GM10248 (cell line): ENCODE data around the gene SH3BGRL2.

Experiments used
- CTCF ChIA-PET: fragments of 300-600 bp; sonication (Branson Sonifier 250); formaldehyde crosslinking; extraction: SDS; loops from one replicate; lab custom pipeline; 2021; ENCODE audit warnings: antibody characterized with exemption; lab: Yijun Ruan, JAX
- POLR2A ChIA-PET: fragments of 350-650 bp; sonication (Branson Sonifier 250); formaldehyde crosslinking; extraction: SDS; loops from one replicate; lab custom pipeline; 2020; ENCODE audit warnings: antibody characterized with exemption; lab: Yijun Ruan, JAX
- DNase-seq: peaks from one replicate; pipeline ENCODE4 v3.0.0; 2012; ENCODE audit errors: extremely low spot score
- CTCF ChIP-seq: IDR thresholded peaks from 2 replicates; pipeline ENCODE4 v1.5.1; 2012; ENCODE audit warnings: mild to moderate bottlenecking, low read depth; ENCODE audit errors: extremely low read depth, missing control alignments, control extremely low read depth

Gene SH3BGRL2

DNA sequence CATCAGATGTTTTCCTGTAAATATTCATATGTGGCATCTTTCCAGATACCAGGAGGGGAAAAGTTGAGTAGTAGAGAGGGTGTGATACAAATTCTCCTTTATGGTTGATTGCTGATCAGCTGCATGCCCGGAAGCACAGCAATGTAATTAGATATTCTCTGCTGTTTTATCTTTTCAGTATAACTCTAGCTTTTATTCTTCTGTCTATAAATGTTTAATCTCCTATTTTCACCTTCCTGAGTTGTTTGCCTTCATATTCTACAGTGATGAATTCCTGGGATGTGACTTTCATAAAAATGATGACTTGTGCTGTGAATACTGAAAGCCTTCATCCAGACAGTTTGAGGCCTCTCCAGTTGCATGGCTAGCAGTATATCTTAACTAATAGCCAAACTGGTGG, 53.7 kb downstream of the SH3BGRL2 start:
- DNase-seq, result no peak
- TF ChIP-seq CTCF, result no peak
- ChIA-PET POLR2A (no interaction called here), CTCF (no interaction called here)

GRCh38 chr6:79686707-79687309, 55.7 kb downstream of the SH3BGRL2 start:
- CTCF ChIA-PET, result no interaction called here
- POLR2A ChIA-PET, result no interaction called here
- DNase-seq, result no peak
- TF ChIP-seq CTCF, result no peak

DNA sequence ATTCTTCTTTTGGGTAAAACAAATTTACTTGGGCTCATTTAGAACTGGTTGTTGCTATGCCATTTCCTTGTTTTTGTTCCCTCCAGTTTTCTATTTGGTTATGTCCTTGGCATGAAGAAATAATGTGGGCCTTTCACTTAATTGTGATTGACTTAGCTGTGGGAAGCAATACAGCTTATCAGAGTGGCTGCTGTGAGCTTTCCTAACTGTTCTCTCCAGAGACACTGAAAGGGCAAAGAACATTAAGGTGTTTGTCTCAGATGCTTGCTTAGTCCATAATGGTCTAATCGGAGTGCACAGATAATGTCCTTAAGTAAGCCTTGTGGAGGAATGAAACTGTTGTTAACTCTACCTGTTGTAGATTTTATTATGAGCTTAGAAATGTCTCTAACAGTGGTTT, 56.6 kb downstream of the SH3BGRL2 start:
- ChIA-PET POLR2A (no interaction called here), CTCF (interaction anchor here (2.0 kb wide), 1 partner anchor 22 kb away, joined by 5 read pairs; no protein-coding TSS in a partner anchor)
- TF ChIP-seq CTCF, result no peak
- no peak for DNase-seq

GRCh38 chr6:79694156-79694555, 63.0 kb downstream of the SH3BGRL2 start:
- CTCF ChIA-PET, result interaction anchor here (1.0 to 1.5 kb wide), 4 partner anchors 12 to 35 kb away, joined by 3 to 4 read pairs (median 3); no protein-coding TSS in a partner anchor
- TF ChIP-seq CTCF, result no peak
- POLR2A ChIA-PET, result no interaction called here
- no peak for DNase-seq

DNA sequence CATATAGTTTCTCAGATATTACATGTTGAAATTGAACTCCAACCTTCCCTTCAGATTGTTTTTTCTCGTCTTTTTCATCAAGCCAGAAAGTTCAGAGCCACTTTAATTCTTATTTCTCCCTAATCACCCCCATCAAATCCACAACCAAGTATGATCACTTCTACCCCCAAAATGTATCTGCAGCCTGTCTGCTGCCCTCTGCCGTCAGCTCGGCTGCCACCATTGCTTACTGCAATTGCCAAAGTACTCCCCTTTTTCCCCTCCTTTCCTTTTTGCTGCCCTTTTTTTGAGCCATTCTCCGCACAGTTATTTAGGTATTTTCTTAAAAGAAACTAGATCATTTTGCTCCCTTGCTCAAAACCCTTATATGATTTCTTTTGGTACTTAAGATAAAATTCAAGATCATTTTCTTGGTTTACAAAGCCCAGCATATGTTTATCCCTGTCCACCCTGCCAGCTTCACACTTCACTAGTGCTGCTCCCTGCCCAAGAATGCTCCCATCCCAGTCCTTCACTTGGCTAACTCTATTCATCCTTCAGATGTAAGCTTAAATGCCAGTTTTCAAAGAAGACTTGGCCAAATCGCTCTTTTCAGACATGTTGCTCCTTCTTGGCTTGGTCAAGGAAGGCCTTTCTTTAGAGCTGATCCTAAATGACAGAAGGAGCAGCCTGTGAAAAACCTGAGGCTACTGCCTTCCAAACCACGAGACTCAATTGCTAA, 63.7 kb downstream of the SH3BGRL2 start:
- DNase-seq, result no peak
- no peak for TF ChIP-seq CTCF
- ChIA-PET CTCF (interaction anchor here (1.0 to 1.5 kb wide), 4 partner anchors 11 to 34 kb away, joined by 3 to 4 read pairs (median 3); no protein-coding TSS in a partner anchor), POLR2A (no interaction called here)

DNA sequence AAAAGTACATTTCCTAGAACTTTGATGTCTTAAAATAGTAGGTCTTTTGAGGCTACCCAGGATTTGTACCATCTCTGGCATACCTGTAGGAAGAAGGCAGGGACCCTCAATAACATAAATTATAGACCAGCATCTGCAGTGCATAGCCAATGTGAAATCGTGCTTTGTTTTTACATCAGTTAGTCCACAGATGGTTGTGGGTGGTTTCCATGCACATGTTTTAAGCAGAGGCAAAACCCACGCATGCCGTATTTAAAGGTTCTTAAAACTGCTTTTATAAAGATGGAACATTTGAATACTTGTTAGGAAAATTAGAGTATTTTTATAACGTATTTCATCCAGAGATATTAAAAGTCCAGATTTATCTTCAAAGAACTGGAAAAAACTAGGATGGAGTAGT, 66.3 kb downstream of the SH3BGRL2 start:
- POLR2A ChIA-PET, result no interaction called here
- DNase-seq, result no peak
- TF ChIP-seq CTCF, result no peak
- CTCF ChIA-PET, result no interaction called here
